GM12864 (cell line): Measurements from ENCODE around the gene PTPRD.
A peak's percentile ranks its signal among the peaks of the same experiment; 100 is the strongest.

Experiments
- DNase-seq: peaks from one replicate; pipeline ENCODE4 v3.0.0-alpha.2; 2011; ENCODE audit warnings: low read depth
- H3K4me3 ChIP-seq: 2 replicates; pipeline ENCODE4 v1.5.1; 2011; ENCODE audit warnings: mild to moderate bottlenecking, low read depth, low read length, control low read depth
- CTCF ChIP-seq: IDR thresholded peaks from 2 replicates; pipeline ENCODE4 v1.5.1; 2011; ENCODE audit warnings: low read depth, mild to moderate bottlenecking, moderate library complexity, low read length, control low read depth, inconsistent platforms; ENCODE audit errors: missing control alignments

The PTPRD gene

GRCh38 chr9:10331157-10331556, 281.6 kb downstream of the PTPRD start:
- TF ChIP-seq CTCF = no peak
- no peak for DNase-seq
- no peak overlapping the region for H3K4me3 ChIP-seq

DNA sequence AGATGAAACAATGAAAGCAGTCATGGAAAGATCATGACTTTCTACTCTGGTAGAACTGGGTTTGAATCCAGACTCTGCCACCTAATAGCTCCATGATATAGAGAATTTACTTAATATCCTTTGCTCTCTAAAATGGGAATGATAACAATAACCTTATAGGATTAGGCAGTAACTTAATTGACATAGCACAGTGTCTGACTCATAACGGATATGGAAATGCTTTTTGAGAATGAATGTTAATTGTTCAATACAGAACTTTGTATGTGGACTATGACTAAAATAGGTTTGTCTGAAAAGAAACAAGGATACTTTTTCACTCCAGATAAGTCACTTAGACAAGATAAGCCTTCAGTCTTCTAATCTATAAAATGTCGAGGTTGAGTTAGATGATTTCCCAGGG, 330.7 kb downstream of the PTPRD start:
- no peak for DNase-seq
- TF ChIP-seq CTCF = no peak

DNA sequence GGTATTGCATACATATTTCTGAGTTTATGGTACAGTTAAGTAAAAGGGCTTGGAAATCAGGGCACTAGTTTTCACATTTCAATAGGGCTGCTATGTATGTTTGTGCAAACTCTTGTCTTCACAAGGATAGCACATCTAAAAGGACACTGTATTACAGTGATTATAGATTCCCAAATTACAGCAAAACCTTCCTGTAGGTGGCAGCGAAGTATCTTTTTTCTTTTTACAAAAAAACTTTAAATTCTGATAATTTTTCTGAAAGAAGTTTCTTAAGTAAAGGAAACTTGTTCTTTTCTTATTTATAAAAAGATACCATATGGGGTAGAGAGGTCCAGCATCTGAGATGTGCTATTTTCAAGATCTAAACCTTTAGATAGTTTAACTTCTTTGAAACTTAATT, 337.8 kb downstream of the PTPRD start:
- DNase-seq = no peak
- H3K4me3 ChIP-seq = no peak overlapping the region
- no peak for TF ChIP-seq CTCF

More for the DNA sequence above, 330.7 kb downstream of the PTPRD start:
- no peak overlapping the region for H3K4me3 ChIP-seq

- no peak for TF ChIP-seq CTCF
- H3K4me3 ChIP-seq = no peak overlapping the region
- DNase-seq = no peak
Observed at GRCh38 chr9:10274175-10274574, 338.6 kb downstream of the PTPRD start.

- no peak overlapping the region for H3K4me3 ChIP-seq
- no peak for TF ChIP-seq CTCF
- DNase-seq = no peak
Observed at GRCh38 chr9:10272830-10273229, 340.0 kb downstream of the PTPRD start.

- TF ChIP-seq CTCF = peak; percentile 32
- DNase-seq = no peak
- no peak overlapping the region for H3K4me3 ChIP-seq
Observed at GRCh38 chr9:10268531-10269485, 344.0 kb downstream of the PTPRD start.

- no peak for DNase-seq
- no peak for TF ChIP-seq CTCF
- H3K4me3 ChIP-seq = no peak overlapping the region
Observed at GRCh38 chr9:10265153-10265631, 347.6 kb downstream of the PTPRD start.
